SK-N-MC (cell line): ENCODE measurements around the gene SP140.

Source experiments
- DNase-seq: peaks from one replicate; pipeline ENCODE4 v3.0.0-alpha.2; 2011; ENCODE audit warnings: low read depth, low spot score
- H3K27ac ChIP-seq: fragments of 200-600 bp; sonication (generic); 2 replicates; pipeline ENCODE4 v1.5.1; 2016; ENCODE audit warnings: mixed run types
- H3K36me3 ChIP-seq: fragments of 200-600 bp; sonication (generic); 2 replicates; pipeline ENCODE4 v1.6.1; 2017; ENCODE audit warnings: antibody characterized with exemption, low read length, mixed read lengths; ENCODE audit not compliant: insufficient read depth
- H3K4me3 ChIP-seq: fragments of 200-600 bp; sonication (generic); 2 replicates; pipeline ENCODE4 v1.5.1; 2016
- H3K9ac ChIP-seq: fragments of 200-600 bp; sonication (generic); 2 replicates; pipeline ENCODE4 v1.8.0; 2017; ENCODE audit warnings: mixed run types, mixed read lengths; ENCODE audit not compliant: insufficient read length
- H3K9me3 ChIP-seq: fragments of 200-600 bp; sonication (generic); 2 replicates; pipeline ENCODE4 v1.6.1; 2017; ENCODE audit warnings: low read depth, mild to moderate bottlenecking, antibody characterized with exemption, low read length, moderate library complexity, mixed read lengths
- EZH2 ChIP-seq: fragments of 200-600 bp; sonication (generic); IDR thresholded peaks from one replicate; pipeline ENCODE4 v1.6.1; 2017; ENCODE audit warnings: antibody characterized with exemption
- FOXP2 ChIP-seq: optimal IDR thresholded peaks from 2 replicates; pipeline ENCODE3; 2011; ENCODE audit warnings: mild to moderate bottlenecking, moderate library complexity; ENCODE audit not compliant: insufficient read depth; ENCODE audit errors: extremely low read length, control extremely low read depth
- POLR2AphosphoS5 ChIP-seq: IDR thresholded peaks from 2 replicates; pipeline ENCODE4 v1.6.1; 2012; ENCODE audit warnings: mild to moderate bottlenecking, low read depth, low read length, borderline replicate concordance

Gene SP140

DNA sequence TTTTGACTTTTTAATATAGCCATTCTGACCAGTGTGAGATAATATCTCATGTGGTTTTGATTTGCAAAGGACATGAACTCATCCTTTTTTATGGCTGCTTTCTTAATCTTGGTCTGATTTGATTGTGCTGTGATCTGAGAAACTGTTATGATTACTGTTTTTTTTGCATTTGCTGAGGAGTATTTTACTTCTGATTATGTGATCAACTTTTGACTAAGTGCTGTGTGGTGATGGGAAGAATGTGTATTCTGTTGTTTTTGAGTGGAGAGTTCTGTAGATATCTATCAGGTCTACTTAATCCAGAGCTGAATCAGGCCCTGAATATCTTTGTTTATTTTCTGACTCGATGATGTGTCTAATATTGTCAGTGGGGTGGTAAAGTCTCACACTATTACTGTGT, 118.2 kb downstream of the SP140 start:
- no peak overlapping the region for H3K27ac ChIP-seq
- H3K36me3 ChIP-seq = no peaks in the 10 kb centered on the region
- no peak overlapping the region for H3K9ac ChIP-seq
- TF ChIP-seq EZH2 = no peak
- no peak overlapping the region for H3K4me3 ChIP-seq
- no peak for DNase-seq
- H3K9me3 ChIP-seq = no peaks in the 10 kb centered on the region

DNA sequence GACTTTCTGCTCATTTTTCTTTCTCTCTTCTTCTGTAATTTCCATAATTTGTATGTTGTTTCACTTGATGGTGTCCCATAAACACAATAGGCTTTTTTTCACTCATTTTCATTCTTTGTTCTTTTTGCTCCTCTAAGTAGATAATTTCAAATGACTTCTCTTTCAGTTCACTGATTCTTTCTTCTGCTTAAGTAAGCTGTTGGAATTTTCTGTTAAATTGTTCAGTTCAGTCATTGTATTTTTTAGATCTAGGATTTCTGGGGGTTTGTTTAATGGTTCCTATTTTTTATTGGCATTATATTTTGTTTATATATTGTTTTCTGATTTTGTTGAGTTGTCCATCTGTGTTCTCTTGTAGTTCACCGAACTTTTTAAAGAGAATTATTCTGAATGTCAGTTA, 120.9 kb downstream of the SP140 start:
- Histone ChIP-seq H3K36me3 (no peaks in the 10 kb centered on the region), H3K9me3 (no peaks in the 10 kb centered on the region), H3K9ac (no peak overlapping the region), H3K27ac (no peak overlapping the region), H3K4me3 (no peak overlapping the region)
- TF ChIP-seq EZH2 (no peak), FOXP2 (no peak), POLR2AphosphoS5 (no peak)
- no peak for DNase-seq

DNA sequence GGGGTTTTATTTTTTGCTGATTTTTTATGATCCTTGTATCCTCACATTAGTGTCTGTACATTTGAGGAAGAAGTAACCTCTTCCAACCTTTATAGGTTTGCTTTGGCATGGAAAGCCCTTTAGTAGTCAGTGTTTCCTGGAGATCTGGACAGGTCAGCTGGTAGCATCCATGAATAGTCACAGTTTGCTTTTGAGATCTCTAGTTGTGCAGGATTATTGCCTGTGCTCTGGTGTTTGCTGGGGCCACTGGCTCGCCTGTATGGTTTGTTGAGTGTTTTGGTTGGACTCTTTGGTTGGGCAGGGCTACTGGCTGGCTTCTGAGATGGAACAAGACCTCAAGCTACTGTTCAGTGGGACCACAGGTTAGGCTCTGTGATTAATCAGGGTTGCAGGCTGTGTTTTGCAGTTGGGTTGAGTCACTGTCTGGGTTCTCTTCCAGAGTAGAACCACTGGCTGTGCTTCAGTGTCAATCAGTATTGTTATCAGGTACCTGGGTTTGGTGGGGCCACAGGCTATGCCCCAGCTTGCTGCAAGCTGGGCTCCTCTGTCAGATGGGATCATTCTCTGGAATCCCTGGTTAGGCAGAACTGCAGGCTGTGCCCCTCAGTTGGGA, 121.5 kb downstream of the SP140 start:
- no peak overlapping the region for H3K9ac ChIP-seq
- no peak for DNase-seq
- H3K36me3 ChIP-seq = no peaks in the 10 kb centered on the region
- H3K9me3 ChIP-seq = no peaks in the 10 kb centered on the region
- no peak for TF ChIP-seq EZH2
- TF ChIP-seq FOXP2 = no peak
- no peak for TF ChIP-seq POLR2AphosphoS5
- no peak overlapping the region for H3K4me3 ChIP-seq
- no peak overlapping the region for H3K27ac ChIP-seq

DNA sequence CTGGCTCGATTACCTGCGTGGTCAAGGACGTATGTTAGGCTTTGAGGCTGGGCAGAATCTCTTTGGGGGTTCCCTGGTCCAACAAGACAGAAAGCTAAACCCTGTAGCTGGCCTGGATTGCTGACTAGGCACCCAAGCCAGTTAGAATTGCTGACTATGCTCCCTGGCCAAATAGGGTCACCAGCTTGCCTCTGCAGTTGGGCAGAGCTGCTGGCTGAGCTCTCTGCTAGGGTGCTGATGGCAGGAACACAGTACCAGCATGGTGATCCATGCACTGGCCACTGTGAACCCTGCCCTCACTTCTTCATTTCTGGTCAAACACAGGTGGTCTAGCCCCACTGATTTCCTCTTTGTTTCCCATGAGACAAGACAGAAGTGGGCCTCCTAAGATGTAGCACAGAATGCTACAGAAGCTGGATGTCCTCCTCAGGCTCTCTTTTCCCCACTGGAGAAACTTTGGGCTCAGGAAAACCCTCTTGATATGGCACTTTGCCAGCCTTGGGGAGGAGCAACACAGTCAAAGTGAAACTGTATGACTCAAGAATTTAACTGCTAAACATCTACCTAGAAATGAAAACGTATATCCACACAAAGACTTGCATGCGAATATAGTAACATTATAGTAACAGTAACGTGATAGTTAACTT, 122.2 kb downstream of the SP140 start:
- H3K36me3 ChIP-seq = no peaks in the 10 kb centered on the region
- no peaks in the 10 kb centered on the region for H3K9me3 ChIP-seq
- DNase-seq = no peak
- TF ChIP-seq EZH2 = no peak
- no peak for TF ChIP-seq POLR2AphosphoS5
- TF ChIP-seq FOXP2 = no peak
- no peak overlapping the region for H3K4me3 ChIP-seq
- H3K27ac ChIP-seq = no peak overlapping the region
- H3K9ac ChIP-seq = no peak overlapping the region

DNA sequence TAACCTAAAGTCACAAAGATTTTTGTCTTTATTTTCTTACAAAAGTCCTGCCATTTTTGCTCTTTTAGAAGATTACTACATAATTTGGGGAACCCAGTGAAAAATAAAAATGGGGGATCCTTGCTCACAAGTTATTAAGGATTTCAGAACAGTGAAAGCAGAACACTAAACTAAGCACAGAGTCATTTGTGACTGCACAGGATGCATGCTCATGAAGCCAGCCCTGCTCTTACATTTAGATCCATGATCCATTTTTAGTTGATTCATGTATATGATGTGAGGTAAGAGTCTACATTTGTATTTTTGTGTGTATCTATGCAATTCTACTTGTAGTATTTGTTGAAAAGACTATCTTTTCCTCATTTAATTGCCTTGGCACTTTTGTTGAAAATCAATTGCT, 123.3 kb downstream of the SP140 start:
- Histone ChIP-seq H3K27ac (no peak overlapping the region), H3K4me3 (no peak overlapping the region), H3K36me3 (no peaks in the 10 kb centered on the region), H3K9ac (no peak overlapping the region), H3K9me3 (no peaks in the 10 kb centered on the region)
- TF ChIP-seq FOXP2 (no peak), EZH2 (no peak), POLR2AphosphoS5 (no peak)
- DNase-seq = no peak

DNA sequence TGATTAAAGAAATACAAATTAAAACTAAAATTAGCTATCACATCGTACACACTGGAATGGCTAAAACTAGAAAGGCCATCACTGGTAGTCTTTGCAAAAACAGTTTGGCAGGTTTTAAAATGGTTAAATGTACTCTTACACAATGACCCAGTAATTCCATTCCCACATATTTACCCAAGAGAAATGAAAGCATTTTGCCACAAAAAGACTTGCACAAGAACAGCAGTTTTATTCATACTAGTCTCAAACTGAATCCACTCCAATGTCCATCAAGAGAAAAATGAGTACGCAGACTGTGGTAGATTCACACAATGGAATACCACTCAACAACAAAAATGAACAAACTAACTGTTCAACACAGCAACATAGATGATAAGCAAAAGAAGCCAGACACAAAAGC, 130.5 kb downstream of the SP140 start:
- Histone ChIP-seq H3K27ac (no peak overlapping the region), H3K36me3 (no peaks in the 10 kb centered on the region), H3K9me3 (no peaks in the 10 kb centered on the region), H3K4me3 (no peak overlapping the region), H3K9ac (no peak overlapping the region)
- TF ChIP-seq EZH2 = no peak
- no peak for TF ChIP-seq FOXP2
- TF ChIP-seq POLR2AphosphoS5 = no peak
- no peak for DNase-seq

DNA sequence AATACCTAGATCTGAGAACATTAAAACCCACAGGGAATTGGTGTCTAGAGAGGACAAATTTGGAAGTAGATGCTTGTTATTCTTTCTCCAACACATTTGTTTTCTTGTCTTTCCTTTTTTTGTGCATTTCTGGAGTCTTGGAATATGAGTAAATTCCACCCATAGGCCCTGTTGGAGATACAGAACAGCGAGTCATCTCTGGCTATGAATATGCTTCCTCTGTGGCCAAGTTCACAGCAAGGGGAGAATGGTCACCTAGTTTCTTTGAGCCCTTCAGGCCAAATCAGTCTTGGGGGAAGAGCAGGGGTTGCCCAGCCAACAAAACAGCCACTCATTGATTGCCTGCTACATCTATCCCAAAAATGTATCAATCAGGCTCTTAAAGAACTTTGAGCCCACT, 132.8 kb downstream of the SP140 start:
- Histone ChIP-seq H3K9me3 (no peaks in the 10 kb centered on the region), H3K4me3 (no peak overlapping the region), H3K9ac (no peak overlapping the region), H3K36me3 (no peaks in the 10 kb centered on the region), H3K27ac (no peak overlapping the region)
- DNase-seq = no peak
- no peak for TF ChIP-seq FOXP2

DNA sequence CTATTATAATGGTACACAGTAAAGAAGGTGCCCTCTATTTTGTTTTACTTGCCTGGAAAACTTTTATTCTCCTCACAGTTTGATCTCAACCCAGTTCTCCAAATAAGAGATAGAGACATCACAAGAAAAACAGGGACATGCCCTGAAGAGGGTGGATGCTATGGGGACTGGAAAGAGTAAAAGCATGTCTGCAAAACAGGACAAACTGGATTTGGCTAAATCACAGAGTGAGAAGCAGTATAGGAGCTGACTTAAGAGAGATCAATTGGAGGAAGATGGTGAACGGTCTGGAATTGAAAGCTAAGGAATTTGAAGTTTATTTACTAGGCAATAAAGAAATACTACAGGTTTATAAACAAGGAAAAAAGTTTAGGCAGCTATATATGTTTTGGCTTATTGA, 134.5 kb downstream of the SP140 start:
- no peak for DNase-seq
- no peaks in the 10 kb centered on the region for H3K9me3 ChIP-seq
- H3K27ac ChIP-seq = no peak overlapping the region
- no peak overlapping the region for H3K4me3 ChIP-seq
- H3K9ac ChIP-seq = no peak overlapping the region
- no peaks in the 10 kb centered on the region for H3K36me3 ChIP-seq
- TF ChIP-seq EZH2 = no peak
- no peak for TF ChIP-seq FOXP2
- no peak for TF ChIP-seq POLR2AphosphoS5

DNA sequence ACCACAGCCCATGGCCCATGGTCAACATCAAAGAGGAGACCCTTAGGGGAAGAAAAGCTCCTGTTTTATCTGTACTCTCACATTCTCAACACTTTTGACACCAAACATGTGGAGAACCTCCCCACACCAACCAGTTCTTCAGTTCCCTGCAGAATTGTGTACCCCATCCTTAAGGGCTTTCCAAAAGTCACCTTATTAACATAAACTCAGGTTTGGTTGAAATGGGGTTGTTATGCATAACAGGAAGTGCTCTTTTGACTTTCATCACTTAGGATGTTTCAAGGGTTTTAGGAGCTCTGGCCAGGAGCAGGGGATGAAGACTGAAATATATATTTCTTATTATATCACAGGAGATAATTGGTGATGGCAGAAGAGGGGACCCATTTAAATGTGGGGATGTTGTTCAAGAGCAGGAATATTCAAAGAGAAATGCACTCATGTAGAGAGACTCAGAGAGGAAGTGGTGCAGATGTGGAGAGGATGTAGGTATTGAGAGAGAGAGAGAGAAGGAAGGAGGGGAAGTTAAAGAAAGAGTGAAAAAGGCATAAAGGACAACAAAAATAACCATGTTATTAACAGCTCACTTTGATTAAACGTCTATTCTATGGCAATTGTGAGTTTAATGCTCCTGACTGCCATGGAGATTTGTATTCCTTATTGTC, 136.6 kb downstream of the SP140 start:
- no peaks in the 10 kb centered on the region for H3K36me3 ChIP-seq
- no peak overlapping the region for H3K27ac ChIP-seq
- TF ChIP-seq EZH2 (no peak), POLR2AphosphoS5 (no peak), FOXP2 (no peak)
- DNase-seq = no peak
- H3K9me3 ChIP-seq = no peaks in the 10 kb centered on the region
- H3K4me3 ChIP-seq = no peak overlapping the region
- H3K9ac ChIP-seq = no peak overlapping the region
